ENCODE data around the gene CDC14A.

- TF ChIP-seq POLR2AphosphoS5 (IDR thresholded peaks at IDR 0.05), result no peak
- TF ChIP-seq, protein P1, sequence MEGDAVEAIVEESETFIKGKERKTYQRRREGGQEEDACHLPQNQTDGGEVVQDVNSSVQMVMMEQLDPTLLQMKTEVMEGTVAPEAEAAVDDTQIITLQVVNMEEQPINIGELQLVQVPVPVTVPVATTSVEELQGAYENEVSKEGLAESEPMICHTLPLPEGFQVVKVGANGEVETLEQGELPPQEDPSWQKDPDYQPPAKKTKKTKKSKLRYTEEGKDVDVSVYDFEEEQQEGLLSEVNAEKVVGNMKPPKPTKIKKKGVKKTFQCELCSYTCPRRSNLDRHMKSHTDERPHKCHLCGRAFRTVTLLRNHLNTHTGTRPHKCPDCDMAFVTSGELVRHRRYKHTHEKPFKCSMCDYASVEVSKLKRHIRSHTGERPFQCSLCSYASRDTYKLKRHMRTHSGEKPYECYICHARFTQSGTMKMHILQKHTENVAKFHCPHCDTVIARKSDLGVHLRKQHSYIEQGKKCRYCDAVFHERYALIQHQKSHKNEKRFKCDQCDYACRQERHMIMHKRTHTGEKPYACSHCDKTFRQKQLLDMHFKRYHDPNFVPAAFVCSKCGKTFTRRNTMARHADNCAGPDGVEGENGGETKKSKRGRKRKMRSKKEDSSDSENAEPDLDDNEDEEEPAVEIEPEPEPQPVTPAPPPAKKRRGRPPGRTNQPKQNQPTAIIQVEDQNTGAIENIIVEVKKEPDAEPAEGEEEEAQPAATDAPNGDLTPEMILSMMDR (IDR thresholded peaks at IDR 0.05 in 8 of 11, conservative IDR thresholded peaks at IDR 0.05 in 3 of 11), result no peak
- no peak for TF ChIP-seq POLR2A (IDR thresholded peaks at IDR 0.05)
These were observed 144.6 kb downstream of the CDC14A start for GRCh38 chr1:100496896-100497295.
